Lower leg skin (tissue), 3 donors: ENCODE results near the gene RASSF10.

ENCODE experiments used
- POLR2A ChIP-seq, 2 donors: fragments of 450-650 bp; IDR thresholded peaks; one replicate each; pipeline ENCODE4 v1.6.1; 2016 to 2017; ENCODE audit warnings: antibody characterized with exemption in 2 of 2, mild to moderate bottlenecking in 1 of 2, moderate library complexity in 1 of 2
- TF ChIP-seq, protein P1 (sequence below), 3 donors: fragments of 450-650 bp; IDR thresholded peaks; one replicate each; pipeline ENCODE4 v1.5.1; 2016; ENCODE audit warnings: antibody characterized with exemption in 3 of 3, mild to moderate bottlenecking in 3 of 3, moderate library complexity in 2 of 3

DNA sequence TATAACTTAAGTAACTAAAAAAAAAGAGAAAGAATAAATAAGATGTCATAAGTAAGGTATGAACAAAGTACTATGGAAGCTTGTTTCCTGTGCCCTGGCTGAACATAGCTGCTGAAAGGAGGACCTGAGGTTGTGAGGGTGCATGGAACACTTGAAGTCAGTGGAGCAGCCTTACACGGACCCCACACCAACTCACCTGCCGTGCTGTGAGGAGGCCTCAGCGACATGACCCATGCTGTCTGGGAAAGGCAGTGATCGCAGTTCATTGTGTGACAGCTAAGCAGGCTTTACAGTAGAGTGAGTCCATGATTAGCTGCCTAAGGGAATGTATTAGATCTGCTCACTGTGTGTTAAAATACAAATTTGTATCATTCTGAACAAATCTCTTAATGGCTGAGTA, 17.6 kb downstream of the RASSF10 start:
- TF ChIP-seq, protein P1, sequence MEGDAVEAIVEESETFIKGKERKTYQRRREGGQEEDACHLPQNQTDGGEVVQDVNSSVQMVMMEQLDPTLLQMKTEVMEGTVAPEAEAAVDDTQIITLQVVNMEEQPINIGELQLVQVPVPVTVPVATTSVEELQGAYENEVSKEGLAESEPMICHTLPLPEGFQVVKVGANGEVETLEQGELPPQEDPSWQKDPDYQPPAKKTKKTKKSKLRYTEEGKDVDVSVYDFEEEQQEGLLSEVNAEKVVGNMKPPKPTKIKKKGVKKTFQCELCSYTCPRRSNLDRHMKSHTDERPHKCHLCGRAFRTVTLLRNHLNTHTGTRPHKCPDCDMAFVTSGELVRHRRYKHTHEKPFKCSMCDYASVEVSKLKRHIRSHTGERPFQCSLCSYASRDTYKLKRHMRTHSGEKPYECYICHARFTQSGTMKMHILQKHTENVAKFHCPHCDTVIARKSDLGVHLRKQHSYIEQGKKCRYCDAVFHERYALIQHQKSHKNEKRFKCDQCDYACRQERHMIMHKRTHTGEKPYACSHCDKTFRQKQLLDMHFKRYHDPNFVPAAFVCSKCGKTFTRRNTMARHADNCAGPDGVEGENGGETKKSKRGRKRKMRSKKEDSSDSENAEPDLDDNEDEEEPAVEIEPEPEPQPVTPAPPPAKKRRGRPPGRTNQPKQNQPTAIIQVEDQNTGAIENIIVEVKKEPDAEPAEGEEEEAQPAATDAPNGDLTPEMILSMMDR (IDR thresholded peaks at IDR 0.05), result no peak
- TF ChIP-seq POLR2A (IDR thresholded peaks at IDR 0.05), result no peak
